ENCODE data around the gene MDFI.

MDFI gene

GRCh38 chr6:41648070-41648585 is 9.9 kb downstream of the MDFI start:
- DNase-seq (ENCODE audit: low read depth), result no peak

GRCh38 chr6:41648921-41649320 is 10.7 kb downstream of the MDFI start:
- no peak overlapping the region for H3K4me3 ChIP-seq (ENCODE audit: low read depth, low read length)
- no peak for DNase-seq (ENCODE audit: low read depth)
- no peak for TF ChIP-seq CTCF (IDR thresholded peaks at IDR 0.05; ENCODE audit: control insufficient read depth, extremely low read depth, insufficient read depth)

More at GRCh38 chr6:41648070-41648585, 9.9 kb downstream of the MDFI start:
- no peak for TF ChIP-seq CTCF (IDR thresholded peaks at IDR 0.05; ENCODE audit: control insufficient read depth, extremely low read depth, insufficient read depth)
- no peak overlapping the region for H3K4me3 ChIP-seq (ENCODE audit: low read depth, low read length)

DNA sequence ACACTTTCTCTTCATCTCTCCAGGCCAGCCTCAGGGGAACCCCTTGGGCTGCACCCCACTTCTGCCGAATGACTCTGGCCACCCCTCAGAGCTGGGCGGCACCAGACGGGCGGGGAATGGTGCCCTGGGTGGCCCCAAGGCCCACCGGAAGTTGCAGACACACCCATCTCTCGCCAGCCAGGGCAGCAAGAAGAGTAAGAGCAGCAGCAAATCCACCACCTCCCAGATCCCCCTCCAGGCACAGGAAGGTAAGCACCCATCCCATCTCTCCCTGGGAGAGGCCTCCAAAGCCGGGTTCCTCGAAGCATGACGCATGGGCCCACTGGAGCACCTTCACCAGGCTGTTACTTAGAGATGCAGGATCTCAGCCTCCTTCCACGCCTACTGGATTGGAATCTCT is 11.3 kb downstream of the MDFI start:
- no peak overlapping the region for H3K4me3 ChIP-seq (ENCODE audit: low read depth, low read length)
- no peak for DNase-seq (ENCODE audit: low read depth)
- TF ChIP-seq CTCF (IDR thresholded peaks at IDR 0.05; ENCODE audit: control insufficient read depth, extremely low read depth, insufficient read depth), result no peak

- H3K4me3 ChIP-seq (ENCODE audit: low read depth, low read length), result no peak overlapping the region
- no peak for DNase-seq (ENCODE audit: low read depth)
- no peak for TF ChIP-seq CTCF (IDR thresholded peaks at IDR 0.05; ENCODE audit: control insufficient read depth, extremely low read depth, insufficient read depth)
Measured at GRCh38 chr6:41650120-41650519, 11.9 kb downstream of the MDFI start.

DNA sequence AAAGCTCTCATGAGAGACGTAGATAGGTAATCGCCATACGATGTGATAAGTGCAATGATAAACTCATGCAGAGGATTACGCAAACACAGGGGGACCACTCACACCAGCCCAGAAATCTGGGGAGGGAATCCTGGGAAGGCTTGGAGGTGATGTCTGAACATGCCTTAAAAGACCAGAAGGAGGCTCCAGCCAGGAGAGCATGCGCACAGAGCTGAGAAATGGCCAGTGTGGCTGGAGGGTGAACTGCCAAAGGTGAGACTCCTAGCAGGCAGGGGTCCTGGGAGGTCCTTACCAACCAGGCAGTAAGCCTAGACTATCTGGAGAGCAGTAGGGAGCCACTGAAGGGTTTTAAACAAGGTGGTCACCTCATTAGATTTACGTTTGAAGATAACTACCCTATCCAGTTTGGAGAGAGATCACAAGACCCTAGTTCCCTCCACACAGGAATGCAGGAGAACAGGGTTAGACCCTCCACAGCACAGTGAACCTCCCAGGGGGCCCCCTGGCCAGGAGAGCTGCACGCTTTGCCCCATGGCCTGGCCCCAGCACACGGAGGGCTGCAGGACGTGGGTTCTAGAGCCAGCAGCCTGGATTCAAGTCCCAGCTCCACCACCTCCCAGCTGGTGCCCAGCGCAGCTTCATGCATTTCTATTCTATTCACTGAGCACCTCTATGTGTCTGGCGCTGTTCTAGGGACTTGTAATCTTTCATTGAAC is 13.1 kb downstream of the MDFI start:
- no peak overlapping the region for H3K4me3 ChIP-seq (ENCODE audit: low read depth, low read length)
- TF ChIP-seq CTCF (IDR thresholded peaks at IDR 0.05; ENCODE audit: control insufficient read depth, extremely low read depth, insufficient read depth), result no peak
- no peak for DNase-seq (ENCODE audit: low read depth)

GRCh38 chr6:41651962-41652657 is 13.8 kb downstream of the MDFI start:
- no peak for TF ChIP-seq CTCF (IDR thresholded peaks at IDR 0.05; ENCODE audit: control insufficient read depth, extremely low read depth, insufficient read depth)

More at GRCh38 chr6:41651962-41652657, 13.8 kb downstream of the MDFI start:
- H3K4me3 ChIP-seq (ENCODE audit: low read depth, low read length), result no peak overlapping the region
- no peak for DNase-seq (ENCODE audit: low read depth)

Measured in LNCaP clone FGC (cell line).